Ascending aorta (tissue), 2 donors: ENCODE results near the gene HOXA10. TPM values are rescaled to one million over a fixed set of nuclear protein-coding genes. Genes with fewer than 3 reads are reported as not detected.

Experiments
- DNase-seq, 2 donors: peaks; one replicate each; pipeline ENCODE4 v3.0.0-alpha.2; 2019; ENCODE audit warnings: low spot score in 2 of 2
- H3K27ac ChIP-seq, 2 donors: fragments of 200-600 bp; sonication (generic); one replicate each; pipeline ENCODE4 v1.5.1; 2016 to 2017; ENCODE audit warnings: mild to moderate bottlenecking in 1 of 2
- H3K27me3 ChIP-seq: fragments of 200-600 bp; sonication (generic); one replicate; pipeline ENCODE4 v1.5.1; 2017
- H3K36me3 ChIP-seq, 2 donors: fragments of 200-600 bp; sonication (generic); one replicate each; pipeline ENCODE4 v1.5.1; 2016
- H3K4me1 ChIP-seq, 2 donors: fragments of 200-600 bp; sonication (generic); one replicate each; pipeline ENCODE4 v1.5.1; 2016 to 2017; ENCODE audit warnings: mild to moderate bottlenecking in 1 of 2
- H3K4me3 ChIP-seq, 2 donors: fragments of 200-600 bp; sonication (generic); one replicate each; pipeline ENCODE4 v1.5.1; 2016 to 2017; ENCODE audit warnings: mild to moderate bottlenecking in 1 of 2
- H3K9me3 ChIP-seq, 2 donors: fragments of 200-600 bp; sonication (generic); one replicate each; pipeline ENCODE4 v1.5.1; 2016
- intact Hi-C: fragments of 100-400 bp; cut with DNase I; formaldehyde crosslinking; loops from one replicate; pipeline ENCODE4 v1.15.1; 2023
- total RNA-seq: library from RNA; depleted of rRNA; stranded (reverse); fragments of >200 nt; gene quantifications from one replicate; pipeline ENCODE4 v1.1.0, GENCODE V29; 2016
- TF ChIP-seq, protein P1 (sequence below), 3 experiments: fragments of 200-600 bp in 2 of 3; fragments of 450-650 bp in 1 of 3; sonication (generic) in 2 of 3; IDR thresholded peaks; one replicate each; pipeline ENCODE4 v1.5.1; 2016 to 2019; ENCODE audit warnings: antibody characterized with exemption in 3 of 3, mild to moderate bottlenecking in 1 of 3, moderate library complexity in 1 of 3

The HOXA10 gene
- total RNA-seq, 1 donor from 2014 or later: not detected

GRCh38 chr7:27205325-27206280 lies 31.5 kb upstream of the HOXA10 start:
- intact Hi-C loops: loop anchor here (10.0 kb wide), 1 partner anchor 369 kb away; no protein-coding TSS in a partner anchor
- no peak overlapping the region for H3K27ac ChIP-seq
- TF ChIP-seq, protein P1, sequence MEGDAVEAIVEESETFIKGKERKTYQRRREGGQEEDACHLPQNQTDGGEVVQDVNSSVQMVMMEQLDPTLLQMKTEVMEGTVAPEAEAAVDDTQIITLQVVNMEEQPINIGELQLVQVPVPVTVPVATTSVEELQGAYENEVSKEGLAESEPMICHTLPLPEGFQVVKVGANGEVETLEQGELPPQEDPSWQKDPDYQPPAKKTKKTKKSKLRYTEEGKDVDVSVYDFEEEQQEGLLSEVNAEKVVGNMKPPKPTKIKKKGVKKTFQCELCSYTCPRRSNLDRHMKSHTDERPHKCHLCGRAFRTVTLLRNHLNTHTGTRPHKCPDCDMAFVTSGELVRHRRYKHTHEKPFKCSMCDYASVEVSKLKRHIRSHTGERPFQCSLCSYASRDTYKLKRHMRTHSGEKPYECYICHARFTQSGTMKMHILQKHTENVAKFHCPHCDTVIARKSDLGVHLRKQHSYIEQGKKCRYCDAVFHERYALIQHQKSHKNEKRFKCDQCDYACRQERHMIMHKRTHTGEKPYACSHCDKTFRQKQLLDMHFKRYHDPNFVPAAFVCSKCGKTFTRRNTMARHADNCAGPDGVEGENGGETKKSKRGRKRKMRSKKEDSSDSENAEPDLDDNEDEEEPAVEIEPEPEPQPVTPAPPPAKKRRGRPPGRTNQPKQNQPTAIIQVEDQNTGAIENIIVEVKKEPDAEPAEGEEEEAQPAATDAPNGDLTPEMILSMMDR (IDR thresholded peaks at IDR 0.05): no peak
- H3K27me3 ChIP-seq: peaks cover 49% of the 10 kb centered on the region
- H3K4me1 ChIP-seq: peaks cover 10 to 11% of the 10 kb centered on the region in 2 donors
- peak overlapping the region in 1 of 2 donors; percentile 45 for H3K4me3 ChIP-seq
- no peaks in the 10 kb centered on the region for H3K36me3 ChIP-seq
- no peaks in the 10 kb centered on the region for H3K9me3 ChIP-seq
- DNase-seq: no peak

- DNase-seq: no peak
- TF ChIP-seq, protein P1 (IDR thresholded peaks at IDR 0.05): no peak
- intact Hi-C loops: loop anchor here (5.0 to 10.0 kb wide), 2 partner anchors 370 to 817 kb away; no protein-coding TSS in a partner anchor
These were observed 30.8 kb upstream of the HOXA10 start for GRCh38 chr7:27204851-27205322.

GRCh38 chr7:27203964-27204594 lies 30.0 kb upstream of the HOXA10 start:
- Histone ChIP-seq H3K4me3 (no peak overlapping the region), H3K27me3 (peaks cover 56% of the 10 kb centered on the region), H3K9me3 (no peaks in the 10 kb centered on the region), H3K36me3 (no peaks in the 10 kb centered on the region), H3K4me1 (peaks cover 16 to 18% of the 10 kb centered on the region in 2 donors), H3K27ac (no peak overlapping the region)
- intact Hi-C loops: loop anchor here (5.0 to 10.0 kb wide), 2 partner anchors 371 to 818 kb away; no protein-coding TSS in a partner anchor
- TF ChIP-seq, protein P1 (IDR thresholded peaks at IDR 0.05): no peak
- no peak for DNase-seq

More at GRCh38 chr7:27204851-27205322, 30.8 kb upstream of the HOXA10 start:
- Histone ChIP-seq H3K27me3 (peaks cover 54% of the 10 kb centered on the region), H3K4me3 (peak overlapping the region in 1 of 2 donors; percentile 45), H3K4me1 (peaks cover 14 to 15% of the 10 kb centered on the region in 2 donors), H3K9me3 (no peaks in the 10 kb centered on the region), H3K36me3 (no peaks in the 10 kb centered on the region), H3K27ac (no peak overlapping the region)

GRCh38 chr7:27203365-27203953 lies 29.3 kb upstream of the HOXA10 start:
- no peaks in the 10 kb centered on the region for H3K36me3 ChIP-seq
- no peak overlapping the region for H3K4me3 ChIP-seq
- H3K9me3 ChIP-seq: no peaks in the 10 kb centered on the region
- TF ChIP-seq, protein P1 (IDR thresholded peaks at IDR 0.05): no peak
- H3K27me3 ChIP-seq: peaks cover 63% of the 10 kb centered on the region
- H3K27ac ChIP-seq: no peak overlapping the region
- intact Hi-C loops: loop anchor here (5.0 to 10.0 kb wide), 2 partner anchors 371 to 819 kb away; no protein-coding TSS in a partner anchor
- peaks cover 17 to 21% of the 10 kb centered on the region in 2 donors for H3K4me1 ChIP-seq
- peak in 1 of 2 donors; percentile 46 for DNase-seq

DNA sequence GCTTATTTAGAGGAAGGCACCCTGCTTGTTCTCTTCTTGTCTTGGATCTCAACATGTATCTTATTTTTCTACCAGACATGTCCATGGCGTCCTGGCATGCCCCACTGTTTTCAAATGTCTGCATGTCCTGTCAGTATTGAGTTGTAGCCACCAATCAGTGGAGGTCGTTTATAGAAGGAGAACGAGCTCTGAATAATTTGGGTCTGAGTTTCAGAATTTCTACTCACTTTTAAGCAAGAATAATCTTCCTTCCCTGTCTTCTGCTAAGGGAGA lies 28.7 kb upstream of the HOXA10 start:
- Histone ChIP-seq H3K27me3 (peaks cover 69% of the 10 kb centered on the region), H3K36me3 (no peaks in the 10 kb centered on the region), H3K27ac (no peak overlapping the region), H3K4me3 (no peak overlapping the region), H3K9me3 (no peaks in the 10 kb centered on the region), H3K4me1 (peaks cover 20 to 21% of the 10 kb centered on the region in 2 donors)
- intact Hi-C loops: loop anchor here (5.0 to 10.0 kb wide), 2 partner anchors 372 to 820 kb away; no protein-coding TSS in a partner anchor
- DNase-seq: no peak
- TF ChIP-seq, protein P1 (IDR thresholded peaks at IDR 0.05): no peak
